ENCODE results near the gene KIAA0753.

DNA sequence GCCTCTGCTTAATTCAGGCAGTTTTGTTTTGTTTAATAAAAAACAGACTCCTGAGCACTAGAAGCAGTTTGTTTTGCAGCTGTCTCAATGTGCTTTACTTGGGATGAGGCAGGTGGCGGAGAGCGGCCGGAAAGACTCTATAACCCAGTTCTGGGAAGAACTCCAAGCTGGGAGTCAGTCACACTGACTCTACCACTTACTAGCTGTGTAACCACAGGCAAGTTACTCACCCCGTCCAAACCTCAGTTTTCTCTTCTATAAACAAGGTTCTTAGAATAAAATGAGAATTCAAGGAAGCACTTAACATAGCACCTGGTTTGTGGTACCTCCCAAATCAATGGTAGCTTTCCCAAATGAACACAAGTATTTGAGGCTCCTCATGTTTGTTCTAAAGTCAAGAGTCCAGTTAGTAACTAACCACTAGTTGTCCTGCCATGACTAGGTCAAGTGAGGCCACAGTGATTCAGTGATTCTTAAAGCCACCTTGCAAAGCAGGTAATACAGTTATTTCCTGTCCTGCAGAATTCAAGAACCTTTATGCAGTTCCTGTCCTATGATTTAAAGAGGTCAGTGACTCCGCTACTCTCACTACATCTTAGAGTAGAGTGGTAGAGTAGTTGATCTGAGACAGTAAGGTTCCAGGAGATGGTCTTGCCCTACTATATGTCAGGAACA lies 3.1 kb upstream of the KIAA0753 start:
- TF ChIP-seq POLR2AphosphoS5 (IDR thresholded peaks at IDR 0.05; ENCODE audit: low read depth, low read length) (peak; percentile 54; the same call in 1 of the 2 replicates), PAX5 (IDR thresholded peaks at IDR 0.05; ENCODE audit: insufficient read depth, low read length, severe bottlenecking) (no peak), POLR2A (IDR thresholded peaks at IDR 0.05; ENCODE audit: low read depth, low read length) (peak; percentile 27; the same call in 1 of the 2 replicates), TAF1 (IDR thresholded peaks at IDR 0.05; ENCODE audit: low read depth, low read length) (no peak), SPI1 (IDR thresholded peaks at IDR 0.05; ENCODE audit: low read depth, low read length) (no peak)

Measured in GM12891 (cell line).